PFSK-1 (cell line): ENCODE measurements around the gene FREM3.

Experiments
- FOXP2 ChIP-seq: optimal IDR thresholded peaks from 2 replicates; pipeline ENCODE3; 2011; ENCODE audit warnings: borderline replicate concordance, control low read depth, inconsistent platforms; ENCODE audit not compliant: insufficient read depth; ENCODE audit errors: extremely low read length, extremely low read depth
- POLR2AphosphoS5 ChIP-seq: IDR thresholded peaks from 2 replicates; pipeline ENCODE4 v1.6.1; 2012; ENCODE audit warnings: low read depth, mild to moderate bottlenecking, control low read depth, low read length, moderate library complexity
- SIN3A ChIP-seq: IDR thresholded peaks from 2 replicates; pipeline ENCODE4 v1.6.1; 2012; ENCODE audit warnings: mild to moderate bottlenecking, low read length, moderate library complexity, borderline replicate concordance; ENCODE audit not compliant: insufficient read depth
- TAF1 ChIP-seq: IDR thresholded peaks from 2 replicates; pipeline ENCODE4 v1.6.1; 2012; ENCODE audit warnings: low read length, control low read depth, borderline replicate concordance; ENCODE audit not compliant: insufficient read depth
- TF ChIP-seq, protein P1 (sequence below), 2 experiments: IDR thresholded peaks; 2 replicates each; pipeline versions ENCODE4 v1.6.1 to v1.8.0; 2011 to 2012; ENCODE audit warnings: low read depth in 2 of 2, low read length in 2 of 2, control low read depth in 1 of 2, inconsistent platforms in 1 of 2, mild to moderate bottlenecking in 1 of 2, moderate library complexity in 1 of 2; ENCODE audit not compliant: insufficient read depth in 1 of 2

Gene FREM3

DNA sequence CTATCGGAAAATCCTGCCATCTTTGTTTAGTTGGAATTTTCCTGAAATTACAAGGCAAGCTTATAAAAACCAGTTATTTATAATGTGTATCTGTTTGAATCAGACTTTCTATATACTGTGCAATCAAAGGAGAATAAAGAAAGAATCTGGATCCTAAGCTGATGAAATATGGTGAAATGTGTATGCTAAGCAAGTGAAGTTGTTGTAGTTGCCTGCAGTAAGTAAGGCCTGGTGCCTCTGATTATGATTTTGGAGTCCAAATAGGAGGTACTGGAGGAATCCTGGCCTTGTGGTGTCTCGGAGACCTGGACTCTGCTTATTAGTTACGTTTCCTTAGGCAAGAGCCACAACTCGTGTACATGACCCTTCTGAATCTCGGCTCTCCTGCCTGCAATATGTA, 13.1 kb upstream of the FREM3 start:
- TF ChIP-seq, protein P1, sequence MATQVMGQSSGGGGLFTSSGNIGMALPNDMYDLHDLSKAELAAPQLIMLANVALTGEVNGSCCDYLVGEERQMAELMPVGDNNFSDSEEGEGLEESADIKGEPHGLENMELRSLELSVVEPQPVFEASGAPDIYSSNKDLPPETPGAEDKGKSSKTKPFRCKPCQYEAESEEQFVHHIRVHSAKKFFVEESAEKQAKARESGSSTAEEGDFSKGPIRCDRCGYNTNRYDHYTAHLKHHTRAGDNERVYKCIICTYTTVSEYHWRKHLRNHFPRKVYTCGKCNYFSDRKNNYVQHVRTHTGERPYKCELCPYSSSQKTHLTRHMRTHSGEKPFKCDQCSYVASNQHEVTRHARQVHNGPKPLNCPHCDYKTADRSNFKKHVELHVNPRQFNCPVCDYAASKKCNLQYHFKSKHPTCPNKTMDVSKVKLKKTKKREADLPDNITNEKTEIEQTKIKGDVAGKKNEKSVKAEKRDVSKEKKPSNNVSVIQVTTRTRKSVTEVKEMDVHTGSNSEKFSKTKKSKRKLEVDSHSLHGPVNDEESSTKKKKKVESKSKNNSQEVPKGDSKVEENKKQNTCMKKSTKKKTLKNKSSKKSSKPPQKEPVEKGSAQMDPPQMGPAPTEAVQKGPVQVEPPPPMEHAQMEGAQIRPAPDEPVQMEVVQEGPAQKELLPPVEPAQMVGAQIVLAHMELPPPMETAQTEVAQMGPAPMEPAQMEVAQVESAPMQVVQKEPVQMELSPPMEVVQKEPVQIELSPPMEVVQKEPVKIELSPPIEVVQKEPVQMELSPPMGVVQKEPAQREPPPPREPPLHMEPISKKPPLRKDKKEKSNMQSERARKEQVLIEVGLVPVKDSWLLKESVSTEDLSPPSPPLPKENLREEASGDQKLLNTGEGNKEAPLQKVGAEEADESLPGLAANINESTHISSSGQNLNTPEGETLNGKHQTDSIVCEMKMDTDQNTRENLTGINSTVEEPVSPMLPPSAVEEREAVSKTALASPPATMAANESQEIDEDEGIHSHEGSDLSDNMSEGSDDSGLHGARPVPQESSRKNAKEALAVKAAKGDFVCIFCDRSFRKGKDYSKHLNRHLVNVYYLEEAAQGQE (IDR thresholded peaks at IDR 0.05; ENCODE audit: insufficient read depth in 1 of 2, low read depth in 2 of 2, low read length in 2 of 2) = no peak
- TF ChIP-seq SIN3A = no peak

DNA sequence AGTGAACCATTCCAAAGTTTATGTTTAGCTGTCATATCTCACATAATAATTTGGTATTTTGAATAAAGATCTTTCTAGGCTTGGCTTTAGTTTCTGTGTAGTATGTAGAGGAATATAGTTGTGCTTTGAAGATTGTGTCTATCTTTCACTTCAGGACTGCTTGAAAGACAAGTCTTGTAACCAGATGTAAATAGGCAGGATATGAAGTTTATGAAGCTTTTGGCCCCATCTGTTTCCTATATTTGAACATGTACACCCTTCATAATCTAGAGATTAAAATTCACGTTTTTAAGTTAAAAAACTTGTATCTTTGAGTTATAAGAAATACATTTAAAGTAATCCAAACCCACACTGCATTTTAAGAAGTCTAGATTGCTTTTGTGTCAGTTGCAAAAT, 11.7 kb upstream of the FREM3 start:
- TF ChIP-seq SIN3A (no peak), TAF1 (no peak), POLR2AphosphoS5 (no peak), FOXP2 (no peak)
- TF ChIP-seq, protein P1 (IDR thresholded peaks at IDR 0.05; ENCODE audit: insufficient read depth in 1 of 2, low read depth in 2 of 2, low read length in 2 of 2) = no peak

DNA sequence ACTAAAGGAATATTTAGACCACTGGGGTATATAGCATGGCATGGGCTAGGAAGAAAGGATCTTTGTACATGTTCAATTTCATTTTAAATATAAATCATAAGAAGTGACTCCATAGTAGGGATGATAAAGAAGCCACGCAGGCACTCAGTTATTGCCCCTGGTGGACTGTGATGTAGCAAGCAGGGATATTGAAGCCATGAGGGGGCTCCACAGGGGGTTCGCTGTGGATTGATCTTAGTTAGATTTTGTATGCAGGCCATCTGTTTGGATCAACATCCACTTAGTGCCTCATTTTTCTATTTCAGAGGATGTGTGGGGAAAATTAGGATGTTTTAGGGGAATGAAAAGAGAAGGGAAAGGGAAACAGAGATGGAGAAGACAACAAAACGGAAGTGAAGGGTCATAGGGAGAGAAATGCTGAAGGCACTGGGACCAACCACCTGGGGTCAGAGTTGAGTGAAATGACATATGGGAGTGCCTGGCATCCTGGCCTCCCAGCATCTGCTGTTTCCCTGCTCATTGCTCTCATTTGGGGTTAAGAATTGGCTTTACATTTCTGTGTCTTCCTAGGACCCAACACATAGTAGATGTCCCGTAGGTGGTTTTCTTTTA, 11.2 kb upstream of the FREM3 start:
- TF ChIP-seq TAF1 = no peak
- TF ChIP-seq SIN3A = no peak
- no peak for TF ChIP-seq POLR2AphosphoS5
- TF ChIP-seq, protein P1 (IDR thresholded peaks at IDR 0.05; ENCODE audit: insufficient read depth in 1 of 2, low read depth in 2 of 2, low read length in 2 of 2) = no peak
- TF ChIP-seq FOXP2 = no peak

DNA sequence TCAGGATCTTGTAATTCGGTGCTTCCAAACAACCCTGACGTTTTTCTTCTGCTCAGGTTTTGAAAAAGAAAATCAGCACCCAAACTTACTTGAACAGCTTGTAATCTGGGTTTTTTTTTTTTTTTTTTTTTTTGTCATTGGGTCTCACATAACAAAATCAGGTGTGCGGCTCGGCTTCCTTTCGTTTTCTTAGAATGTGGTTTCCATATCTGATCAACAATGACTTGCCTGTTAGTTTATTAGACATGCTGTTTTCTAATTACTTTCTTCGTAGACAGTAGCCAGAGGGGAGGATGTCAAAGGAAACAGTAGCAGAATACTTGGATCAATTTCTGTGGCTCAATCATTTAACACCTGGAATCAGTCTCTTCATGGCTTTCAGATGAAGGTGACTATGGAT, 890 bp upstream of the FREM3 start:
- TF ChIP-seq, protein P1 (IDR thresholded peaks at IDR 0.05; ENCODE audit: insufficient read depth in 1 of 2, low read depth in 2 of 2, low read length in 2 of 2) = no peak
- TF ChIP-seq POLR2AphosphoS5 = no peak
- no peak for TF ChIP-seq SIN3A
- no peak for TF ChIP-seq TAF1
- TF ChIP-seq FOXP2 = no peak

DNA sequence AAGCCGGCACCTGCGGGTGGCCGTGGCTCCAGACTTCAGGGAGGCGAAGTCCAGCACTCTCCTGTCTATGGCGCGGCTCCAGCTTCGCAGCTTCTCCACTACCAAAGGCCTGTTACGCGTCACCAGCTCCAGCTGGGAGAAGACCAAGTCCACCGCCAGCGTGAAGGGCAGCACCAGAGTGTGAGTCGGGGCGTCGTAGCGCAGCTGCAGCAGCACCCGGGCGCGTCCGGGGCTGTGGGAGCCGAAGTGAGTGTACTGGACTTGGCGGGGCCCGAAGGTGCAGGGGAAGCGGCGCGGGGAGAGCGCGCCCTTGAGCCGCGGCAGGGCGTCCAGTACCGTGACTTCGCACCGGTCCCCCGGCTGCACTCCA, 444 bp downstream of the FREM3 start:
- TF ChIP-seq FOXP2 = no peak
- TF ChIP-seq SIN3A = no peak
- TF ChIP-seq TAF1 = no peak
- TF ChIP-seq, protein P1 (IDR thresholded peaks at IDR 0.05; ENCODE audit: insufficient read depth in 1 of 2, low read depth in 2 of 2, low read length in 2 of 2) = no peak
- TF ChIP-seq POLR2AphosphoS5 = no peak
